GM18505 (cell line): ENCODE results near the gene CEP63.

Source experiments
- ATAC-seq: cut with Tn5 transposase; IDR thresholded peaks from one replicate; pipeline ENCODE4 v1.9.1; 2021; ENCODE audit not compliant: unreplicated experiment
- POLR2A ChIP-seq: IDR thresholded peaks from 4 replicates; pipeline ENCODE4 v1.6.1; 2011; ENCODE audit warnings: borderline replicate concordance; ENCODE audit not compliant: insufficient read depth, insufficient read length; ENCODE audit errors: extremely low read depth

Gene CEP63

GRCh38 chr3:134619884-134620445, 134.1 kb downstream of the CEP63 start:
- no peak for ATAC-seq
- TF ChIP-seq POLR2A, result no peak

GRCh38 chr3:134620476-134621115, 134.7 kb downstream of the CEP63 start:
- TF ChIP-seq POLR2A, result no peak
- no peak for ATAC-seq

GRCh38 chr3:134621854-134622253, 136.0 kb downstream of the CEP63 start:
- TF ChIP-seq POLR2A, result no peak
- no peak for ATAC-seq

GRCh38 chr3:134622806-134623365, 137.0 kb downstream of the CEP63 start:
- no peak for TF ChIP-seq POLR2A
- ATAC-seq, result no peak

GRCh38 chr3:134623615-134624245, 137.9 kb downstream of the CEP63 start:
- no peak for TF ChIP-seq POLR2A
- no peak for ATAC-seq
